ENCODE measurements around the gene HARS1.
"Not testable (repeated sequence)": the region's sequence is repeated elsewhere in the genome, so short reads cannot be mapped to it uniquely, and the experiment has no call there.

The HARS1 gene

DNA sequence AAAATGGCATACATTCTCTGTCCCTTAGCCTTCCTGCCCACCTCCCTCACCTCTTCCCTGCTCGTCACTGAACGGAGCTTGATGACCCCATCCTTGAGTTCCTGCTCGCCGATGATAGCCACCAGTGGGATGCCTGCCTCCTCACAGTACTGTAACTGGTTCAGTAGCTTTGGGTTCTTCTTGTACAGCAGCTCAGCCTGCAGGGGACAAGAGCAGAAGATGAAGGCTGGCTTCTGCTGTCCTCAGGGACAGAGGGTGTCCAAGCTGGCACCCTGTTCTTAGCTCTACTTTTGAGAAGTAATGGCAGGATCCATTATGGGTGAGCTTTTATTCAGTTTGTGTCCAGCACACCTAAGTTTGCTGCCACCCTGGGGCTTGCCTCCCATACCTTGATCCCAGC lies 16.5 kb downstream of the HARS1 start:
- DNase-seq (ENCODE audit: low read depth in 2 of 2): no peak

DNA sequence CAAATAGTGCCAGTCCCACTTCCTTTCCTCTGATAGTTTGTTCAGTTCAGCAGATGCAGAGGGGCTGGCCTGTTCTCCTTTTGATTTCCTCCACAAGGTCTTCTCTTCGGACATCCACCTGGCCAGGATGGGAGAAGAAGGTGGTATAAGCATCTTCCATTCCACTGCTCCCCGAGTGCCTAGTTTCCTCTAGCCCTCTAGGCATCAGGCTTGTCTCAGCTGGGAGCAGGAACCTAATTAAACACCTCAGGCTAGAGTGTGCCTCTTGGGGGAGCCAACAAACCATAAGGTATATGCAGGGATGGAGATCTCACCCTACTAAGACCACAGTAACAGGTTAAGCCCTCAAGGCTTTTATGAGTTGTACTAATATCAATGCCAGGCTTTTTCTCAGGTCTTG lies 17.0 kb downstream of the HARS1 start:
- no peak for DNase-seq (ENCODE audit: low read depth in 2 of 2)

DNA sequence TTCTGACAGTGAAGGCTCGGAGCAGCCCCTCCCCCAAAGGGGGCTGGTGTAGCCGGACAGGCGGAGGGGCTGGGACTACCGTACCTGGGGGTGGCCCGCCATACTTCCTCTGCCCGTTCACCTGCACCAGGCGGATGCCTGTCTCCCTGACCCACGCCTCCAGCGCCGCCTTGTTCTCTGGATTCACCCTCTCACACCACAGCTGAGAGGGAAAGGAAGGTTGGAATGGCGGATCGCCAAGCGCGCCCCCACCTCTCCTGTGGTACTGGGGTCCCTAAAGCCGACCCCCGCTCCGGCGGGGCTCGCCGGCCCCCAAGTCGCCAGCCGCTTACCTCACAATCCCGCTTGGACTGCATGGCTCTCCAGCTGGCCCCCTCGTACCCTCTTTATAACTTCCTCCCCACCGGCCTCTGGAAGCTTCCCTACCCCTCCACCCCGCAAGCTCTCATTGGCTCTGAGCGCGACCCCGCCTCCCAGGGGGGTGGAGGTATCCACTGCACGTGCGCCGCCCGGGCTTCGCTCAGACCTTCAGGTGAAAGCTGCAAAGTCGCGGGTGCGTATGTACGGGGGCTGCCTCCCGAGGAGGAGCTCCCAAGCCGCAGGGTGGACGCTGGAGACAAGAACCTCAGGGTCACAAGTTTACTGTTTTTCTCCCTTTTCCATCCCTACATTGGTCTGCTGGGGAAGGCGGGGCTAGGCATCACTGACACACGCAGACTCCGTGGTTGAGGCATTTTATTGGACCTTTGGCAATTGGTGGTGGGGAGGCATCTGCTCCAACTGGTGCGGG lies 17.8 kb downstream of the HARS1 start, which contains the start of gene DND1:
Gene DND1, minus strand, starts transcription at position 390 of the 790 bp plus-strand sequence. Its CDS starts 34 bp downstream, at position 356.
- no peak for DNase-seq (ENCODE audit: low read depth in 2 of 2)

DNA sequence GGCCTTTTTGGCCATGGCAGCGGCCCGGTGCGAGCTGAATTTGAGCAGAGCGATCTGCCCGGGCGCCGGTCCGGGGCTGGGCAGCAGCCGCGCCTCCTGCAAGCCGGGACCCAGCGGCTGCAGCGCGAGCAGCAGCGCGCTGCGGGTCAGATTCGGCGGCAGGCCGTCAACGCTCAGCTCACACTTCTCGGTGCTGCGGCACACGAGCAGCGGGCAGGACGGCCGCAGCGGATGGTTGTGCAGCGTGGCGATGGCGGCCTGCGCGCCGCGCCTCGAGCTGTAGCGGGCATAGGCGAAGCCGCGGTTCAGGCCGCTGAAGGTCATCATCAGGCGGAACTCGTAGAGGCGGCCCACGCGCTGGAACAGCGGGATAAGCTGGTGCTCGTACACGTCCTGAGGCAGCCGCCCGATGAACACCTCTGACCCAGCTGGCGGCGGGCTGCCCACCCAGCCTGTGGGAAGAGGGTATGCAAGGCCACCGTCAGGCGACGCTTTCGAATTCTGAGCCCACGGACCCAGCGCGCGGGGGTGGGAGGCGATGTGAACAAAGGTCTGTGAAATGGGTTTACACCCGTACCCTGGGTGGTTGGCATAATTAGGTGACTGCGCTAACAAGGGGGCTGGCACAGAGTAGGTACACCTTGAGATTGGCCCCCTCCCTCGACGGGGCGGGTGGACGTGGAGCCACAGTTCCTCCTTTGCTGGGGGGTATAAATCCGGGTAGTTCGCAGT lies 18.5 kb downstream of the HARS1 start:
- DNase-seq (ENCODE audit: low read depth in 2 of 2): no peak

DNA sequence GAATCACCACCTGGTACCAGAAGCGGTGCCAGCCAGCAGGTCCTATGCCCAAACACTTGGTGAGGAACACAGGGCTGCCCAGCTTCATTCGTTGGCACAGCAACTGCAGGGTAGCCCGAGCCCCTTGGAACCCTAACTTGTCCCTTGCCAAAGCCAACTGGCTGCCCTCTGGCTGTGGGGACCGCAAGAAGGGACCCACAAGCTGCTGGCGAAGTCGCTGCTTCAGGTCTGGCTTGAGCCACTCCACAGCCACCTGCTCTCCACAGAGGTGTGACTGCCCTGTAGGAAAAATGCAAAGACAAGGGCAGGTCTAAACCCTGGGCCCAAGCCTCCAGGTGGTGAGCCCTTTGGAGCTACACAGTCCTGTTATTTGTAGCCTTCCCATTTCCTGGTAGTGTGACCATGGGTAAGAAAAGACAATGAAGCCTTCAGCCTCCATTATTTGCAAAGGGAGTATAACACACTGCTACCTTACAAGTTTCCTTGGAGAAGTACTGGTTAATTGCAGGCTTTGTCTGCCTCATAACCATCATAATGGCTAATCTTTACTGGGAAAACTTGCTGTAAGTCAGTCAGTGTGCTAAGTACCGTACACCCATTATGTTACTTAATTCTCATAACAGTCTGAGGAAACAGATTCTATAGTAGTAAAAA lies 19.6 kb downstream of the HARS1 start:
- no peak for DNase-seq (ENCODE audit: low read depth in 2 of 2)

DNA sequence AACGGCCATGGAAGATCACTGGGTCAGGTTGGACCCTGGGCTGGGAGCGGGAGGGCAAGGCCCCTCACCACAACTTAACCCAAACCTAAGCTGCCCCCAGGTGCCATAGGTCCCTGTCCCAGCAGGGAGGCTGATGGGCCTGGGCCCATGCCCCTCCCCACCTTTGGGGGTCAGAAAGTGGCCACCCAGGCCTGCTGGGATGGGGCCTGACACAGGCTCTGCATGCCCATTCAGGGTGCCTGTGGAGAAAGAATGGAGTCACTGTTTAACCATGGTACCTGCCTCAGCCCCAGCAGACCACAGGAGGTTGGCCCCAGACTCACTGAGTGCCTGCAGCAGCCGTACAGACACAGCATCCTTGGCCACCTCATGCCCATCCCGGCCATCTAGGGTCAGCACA lies 20.1 kb downstream of the HARS1 start:
- not testable (repeated sequence) for DNase-seq (ENCODE audit: low read depth in 2 of 2)

DNA sequence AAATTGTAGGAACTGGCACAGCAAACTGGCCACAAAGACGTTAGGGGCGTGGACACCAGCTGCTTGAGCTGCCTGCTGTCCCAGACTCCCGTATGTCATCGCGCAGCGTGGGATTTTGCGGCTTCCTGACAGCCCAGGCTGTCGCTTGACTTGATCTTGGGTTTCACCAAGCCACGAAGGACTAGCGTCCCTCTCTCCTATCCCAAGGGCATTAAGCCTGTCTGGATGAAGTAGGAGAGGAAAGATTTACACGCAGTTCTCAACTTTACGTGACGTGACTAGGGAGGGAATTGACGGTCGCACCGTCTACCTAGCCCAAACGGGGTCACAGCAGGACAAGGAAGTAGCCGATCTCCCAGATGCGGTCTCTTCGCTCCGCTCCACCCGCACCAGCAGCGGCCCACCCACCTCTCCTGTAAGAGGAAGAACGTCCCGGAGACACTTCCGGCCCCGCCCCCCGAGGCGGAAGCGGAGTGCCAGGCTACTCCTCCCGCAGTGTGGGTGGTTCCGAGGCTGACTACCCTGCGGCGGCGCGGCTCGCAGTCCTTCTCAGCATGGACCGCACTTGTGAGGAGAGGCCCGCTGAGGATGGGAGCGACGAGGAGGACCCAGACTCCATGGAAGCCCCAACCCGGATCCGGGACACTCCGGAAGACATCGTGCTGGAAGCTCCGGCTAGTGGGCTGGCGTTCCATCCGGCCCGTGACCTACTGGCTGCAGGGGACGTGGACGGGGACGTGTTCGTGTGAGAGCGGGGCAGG lies 26.6 kb downstream of the HARS1 start, which contains the start of gene WDR55:
Gene WDR55, plus strand, starts transcription at position 546 of the 761 bp plus-strand sequence. Its CDS starts 9 bp downstream, at position 555.
- peak; percentile 94 to 96 for DNase-seq (ENCODE audit: low read depth in 2 of 2)

DNA sequence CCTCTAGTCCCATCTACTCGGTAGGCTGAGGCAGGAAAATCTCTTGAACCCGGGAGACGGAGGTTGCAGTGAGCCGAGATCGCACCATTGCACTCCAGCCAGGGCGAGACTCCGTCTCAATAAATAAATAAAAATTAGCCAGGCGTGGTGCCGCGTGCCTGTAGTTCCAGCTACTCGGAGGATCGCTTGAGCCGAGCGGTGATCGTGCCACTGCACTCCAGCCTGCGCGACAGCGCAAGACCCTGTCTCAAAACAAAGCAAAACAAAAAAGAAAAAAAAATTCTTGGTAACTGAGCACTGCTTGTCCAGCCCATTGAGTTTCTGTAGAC lies 27.2 kb downstream of the HARS1 start:
- no peak for DNase-seq (ENCODE audit: low read depth in 2 of 2)

DNA sequence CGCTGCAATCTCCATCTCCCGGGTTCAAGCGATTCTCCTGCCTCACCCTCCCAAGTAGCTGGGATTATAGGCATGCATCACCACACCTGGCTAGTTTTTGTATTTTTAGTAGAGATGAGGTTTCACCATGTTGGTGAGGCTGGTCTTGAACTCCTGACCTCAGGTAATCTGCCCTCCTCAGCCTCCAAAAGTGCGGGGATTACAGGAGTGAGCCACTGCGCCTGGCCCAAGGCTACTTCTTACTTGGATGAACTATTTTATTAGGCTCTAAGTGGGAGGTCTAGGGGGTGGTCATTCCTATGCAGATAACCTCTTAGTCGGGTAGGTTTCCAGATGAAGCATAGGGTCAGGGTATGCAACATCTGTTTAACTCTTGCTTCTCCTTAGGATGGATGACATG lies 30.8 kb downstream of the HARS1 start:
- not testable (repeated sequence) for DNase-seq (ENCODE audit: low read depth in 2 of 2)

DNA sequence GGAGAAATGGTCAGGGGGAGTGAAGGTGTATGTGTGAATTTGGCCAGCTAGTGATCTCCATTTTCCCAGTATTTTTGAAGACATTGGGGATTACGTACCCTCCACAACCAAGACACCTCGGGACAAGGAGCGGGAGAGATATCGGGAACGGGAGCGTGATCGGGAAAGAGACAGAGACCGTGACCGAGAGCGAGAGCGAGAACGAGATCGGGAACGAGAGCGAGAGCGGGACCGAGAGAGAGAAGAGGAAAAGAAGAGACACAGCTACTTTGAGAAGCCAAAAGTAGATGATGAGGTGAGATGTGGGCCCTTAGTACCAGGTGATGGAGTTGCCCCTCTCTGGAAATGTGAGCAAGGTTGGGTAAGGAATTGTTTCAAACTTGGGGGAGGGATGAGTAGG lies 32.3 kb downstream of the HARS1 start:
- no peak for DNase-seq (ENCODE audit: low read depth in 2 of 2)

DNA sequence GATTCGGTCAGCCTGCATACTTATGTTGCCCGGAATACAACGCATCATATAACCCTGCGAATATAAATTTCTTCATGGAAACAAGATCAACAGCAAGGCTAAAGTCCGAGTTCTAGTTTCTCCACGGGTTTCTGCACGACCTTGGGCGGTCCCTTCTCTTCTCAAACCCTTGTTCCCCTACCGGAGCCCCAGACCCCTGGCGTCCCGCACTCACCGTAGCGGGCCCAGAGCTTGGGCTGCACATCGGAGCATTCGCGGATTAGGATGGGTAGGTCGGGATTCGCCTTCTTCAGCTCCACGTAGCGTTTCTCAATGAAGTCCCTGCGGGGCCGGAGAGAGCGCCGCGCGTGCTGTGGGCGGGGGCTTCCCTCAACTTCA lies 44.1 kb downstream of the HARS1 start:
- DNase-seq (ENCODE audit: low read depth in 2 of 2): no peak

DNA sequence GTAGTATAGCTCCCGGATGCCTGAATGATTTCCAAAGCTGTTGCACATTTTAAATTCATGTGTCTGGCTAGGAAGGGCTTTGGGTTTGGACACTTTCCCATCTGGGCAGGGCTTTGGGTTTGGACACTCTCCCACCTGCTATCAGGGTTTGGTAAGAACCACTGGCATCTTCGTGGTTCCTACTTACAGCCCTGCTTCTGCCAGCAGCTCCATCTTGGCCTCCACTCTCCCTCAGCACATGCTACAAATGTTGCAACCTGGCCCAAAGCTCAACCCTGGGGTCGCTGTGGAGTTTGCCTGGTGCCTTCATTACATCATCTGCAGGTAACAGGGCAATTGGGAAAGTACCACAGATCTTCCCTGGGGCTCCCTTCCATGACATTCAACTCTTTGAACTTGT lies 48.5 kb downstream of the HARS1 start:
- DNase-seq (ENCODE audit: low read depth in 2 of 2): no peak

DNA sequence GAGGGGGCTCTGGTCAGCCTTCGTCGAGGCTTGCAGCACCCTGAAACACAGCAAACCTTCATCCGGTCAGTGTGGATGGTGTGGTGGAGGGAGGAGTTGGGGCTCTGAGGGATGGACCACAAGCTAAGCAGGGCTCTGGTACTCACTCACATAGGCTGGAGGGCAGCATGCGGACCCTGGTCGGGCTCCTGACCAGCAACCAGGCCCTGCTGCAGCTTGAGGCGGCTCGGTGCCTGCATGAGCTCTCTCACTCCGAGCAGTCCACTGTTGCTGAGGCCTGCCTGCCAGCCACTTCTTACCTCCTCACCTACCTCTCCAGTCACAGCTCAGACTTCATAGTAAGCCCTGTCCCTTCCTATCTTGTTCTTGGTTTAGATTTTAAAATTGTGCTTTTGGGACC lies 49.5 kb downstream of the HARS1 start:
- no peak for DNase-seq (ENCODE audit: low read depth in 2 of 2)

DNA sequence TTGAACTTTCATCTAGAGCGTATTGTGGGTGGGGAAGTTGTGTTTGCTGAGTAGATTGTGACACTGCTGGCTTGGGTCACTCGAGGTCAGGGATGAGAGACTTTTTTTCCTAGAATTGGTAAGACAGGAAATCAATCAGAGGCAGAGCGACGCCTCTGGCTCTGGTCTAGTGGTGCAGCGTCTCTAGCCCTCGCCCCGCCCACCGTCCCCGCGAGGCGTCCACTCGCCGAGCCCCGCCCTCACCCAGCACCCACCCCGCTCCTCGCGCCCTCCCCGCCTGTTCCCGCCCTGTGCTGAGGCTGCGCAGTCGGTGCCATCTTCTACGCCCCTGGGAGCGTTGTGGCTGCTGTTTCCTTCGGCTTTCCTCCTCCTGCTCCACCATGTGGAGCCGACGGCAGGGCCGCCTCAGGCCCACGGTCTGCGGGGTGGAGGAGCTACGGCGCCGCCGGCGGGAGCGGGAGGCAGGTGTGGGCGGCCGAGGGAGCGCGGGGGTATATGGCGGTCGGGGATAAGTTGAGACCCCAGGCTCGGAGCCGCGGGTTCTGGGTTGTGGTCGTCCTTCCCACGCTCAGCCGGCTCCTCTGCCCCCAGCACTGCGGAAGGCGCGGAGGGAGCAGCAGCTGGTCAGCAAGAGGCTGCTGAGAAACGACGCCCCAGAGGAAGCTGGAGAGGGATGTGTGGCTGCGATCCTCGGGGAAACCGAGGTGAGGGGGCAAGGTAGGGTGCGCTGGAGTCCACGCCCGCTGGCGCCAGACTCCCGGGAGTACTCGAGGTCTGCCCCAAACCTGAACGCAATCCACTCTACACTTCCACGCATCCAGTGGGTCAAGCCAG lies 51.8 kb downstream of the HARS1 start, which contains the start of gene TMCO6:
Gene TMCO6, plus strand, starts transcription at position 304 of the 834 bp plus-strand sequence. Its CDS starts 77 bp downstream, at position 381.
- peak; percentile 96 for DNase-seq (ENCODE audit: low read depth in 2 of 2)

DNA sequence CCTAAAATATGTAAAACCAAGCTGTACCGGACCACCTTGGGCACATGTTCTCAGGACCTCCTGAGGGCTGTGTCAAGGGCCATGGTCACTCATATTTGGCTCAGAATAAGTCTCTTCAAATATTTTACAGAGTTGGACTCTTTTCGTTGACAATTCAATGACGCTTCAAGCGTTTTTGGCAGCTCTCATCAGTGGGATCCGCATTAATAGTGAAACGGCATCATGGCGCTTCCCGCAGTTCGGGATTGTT lies 52.3 kb downstream of the HARS1 start:
- not testable (repeated sequence) for DNase-seq (ENCODE audit: low read depth in 2 of 2)

DNA sequence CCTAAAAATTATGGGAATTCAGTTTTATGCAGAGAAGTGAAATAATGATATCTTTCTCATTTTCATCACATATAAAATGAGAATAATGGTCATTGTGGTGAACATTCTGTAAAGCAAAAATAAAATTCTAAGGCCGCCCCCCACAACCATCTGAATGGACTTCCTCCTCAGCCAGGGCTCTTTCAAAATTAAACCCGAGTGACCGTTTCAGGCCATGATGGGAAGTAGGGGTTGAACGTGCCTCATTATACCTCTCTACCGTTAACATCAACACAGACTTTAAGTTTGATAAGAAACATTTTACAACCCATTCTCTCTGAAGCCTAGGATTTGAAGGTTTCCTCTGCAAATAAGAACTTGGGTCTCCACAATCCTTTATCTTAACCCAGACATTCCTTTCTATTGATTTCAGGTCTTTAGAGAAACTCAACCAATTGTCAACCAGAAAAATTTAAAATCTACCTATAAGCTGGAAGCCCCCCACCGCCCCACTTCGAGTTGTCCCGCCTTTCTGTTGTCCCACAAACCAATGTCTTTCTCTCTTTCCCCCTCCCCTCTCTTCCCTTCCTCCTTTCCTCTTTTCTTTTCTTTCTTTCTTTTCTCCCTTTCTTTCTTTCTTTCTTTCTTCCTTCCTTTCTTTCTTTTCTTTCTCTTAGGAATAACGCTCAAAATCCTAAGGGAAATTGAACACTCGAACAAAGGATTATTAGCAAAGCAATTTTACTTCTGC lies 53.6 kb downstream of the HARS1 start:
- no peak for DNase-seq (ENCODE audit: low read depth in 2 of 2)

DNA sequence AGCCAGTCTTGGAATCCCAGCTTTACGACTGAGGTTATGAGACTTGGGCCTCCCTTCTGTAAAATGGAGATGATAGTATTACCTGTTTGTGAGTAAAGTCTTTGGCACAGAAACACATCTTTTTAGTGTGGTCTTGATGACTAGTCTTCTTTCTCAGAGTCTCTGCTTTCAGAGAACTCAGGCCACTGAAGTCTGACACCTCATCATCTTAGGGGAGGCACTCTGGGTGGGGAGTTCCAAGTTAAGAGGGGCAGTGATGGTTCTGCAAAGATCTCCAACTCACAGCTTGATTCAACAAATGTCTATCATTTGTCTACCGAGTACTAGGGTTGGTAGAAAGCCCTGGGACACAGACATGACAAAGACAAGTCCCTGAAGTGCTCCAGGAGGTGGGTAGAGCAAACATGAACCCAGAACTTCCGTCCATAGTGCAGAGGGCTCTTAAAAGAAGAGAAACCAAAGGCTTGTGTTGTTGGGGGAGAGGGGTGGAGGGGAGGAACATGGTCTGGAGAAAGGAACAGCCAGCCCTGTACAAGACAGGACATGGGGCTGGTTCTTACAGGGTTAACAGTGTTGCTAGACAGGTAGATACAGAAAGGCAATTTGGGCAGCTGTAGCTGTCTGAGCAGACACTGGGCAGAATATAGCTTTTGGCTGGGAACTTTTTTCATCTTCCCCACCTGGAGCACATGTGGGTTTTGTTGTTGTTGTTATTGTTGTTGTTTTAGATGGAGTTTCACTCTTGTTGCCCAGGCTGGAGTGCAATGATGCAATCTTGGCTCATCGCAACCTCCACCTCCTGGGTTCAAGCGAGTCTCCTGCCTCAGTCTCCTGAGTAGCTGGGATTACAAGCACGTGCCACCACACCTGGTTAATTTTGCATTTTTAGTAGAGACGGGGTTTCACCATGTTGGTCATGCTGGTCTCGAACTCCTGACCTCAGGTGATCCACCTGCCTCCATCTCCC lies 55.6 kb downstream of the HARS1 start:
- no peak for DNase-seq (ENCODE audit: low read depth in 2 of 2)

DNA sequence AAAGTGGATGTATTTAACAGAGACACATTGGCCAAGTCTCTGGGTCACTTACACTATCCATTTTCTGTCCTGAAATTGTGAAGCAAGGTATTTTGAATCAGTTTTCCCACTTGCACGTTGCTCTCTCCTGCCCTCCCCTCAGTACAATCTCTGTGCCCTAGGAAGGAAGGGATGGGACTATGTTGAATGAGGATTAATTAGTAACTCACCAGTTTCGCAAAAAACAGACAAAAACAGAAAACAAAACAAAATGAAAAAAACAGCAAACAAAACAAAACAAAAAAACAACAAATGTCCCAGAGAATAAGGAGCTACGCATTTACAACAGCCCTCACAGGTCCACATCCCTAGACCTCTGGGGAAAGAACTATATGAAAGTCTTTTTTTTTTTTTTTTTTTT lies 57.1 kb downstream of the HARS1 start:
- no peak for DNase-seq (ENCODE audit: low read depth in 2 of 2)

DNA sequence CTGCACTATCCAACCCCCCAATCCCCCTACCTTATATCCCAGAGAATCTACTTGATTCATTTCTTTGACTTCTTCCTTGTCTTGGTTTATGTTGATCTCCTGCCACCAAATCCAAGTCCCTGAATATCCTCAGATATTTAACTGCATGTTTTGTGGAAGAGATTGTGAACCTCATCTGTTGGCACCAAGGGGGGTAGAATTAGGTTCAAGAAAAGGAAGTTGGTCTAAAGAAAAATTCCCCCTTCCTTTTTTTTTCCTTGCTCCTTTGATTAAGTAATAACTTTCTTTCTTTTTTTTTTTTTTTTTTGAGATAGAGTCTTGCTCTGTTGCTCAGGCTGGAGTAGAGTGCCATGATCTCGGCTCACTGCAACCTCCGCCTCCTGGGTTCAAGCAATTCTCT lies 57.7 kb downstream of the HARS1 start:
- DNase-seq (ENCODE audit: low read depth in 2 of 2): no peak
